Stimulated activated CD8-positive, alpha-beta memory T cell treated with anti-CD3 and anti-CD28 coated beads, Interleukin-2, amount 100 ng/mL, for 48 hours (primary cell): ENCODE measurements around the gene SPEF1.
"Not testable (repeated sequence)": the region's sequence is repeated elsewhere in the genome, so short reads cannot be mapped to it uniquely, and the experiment has no call there.

ENCODE experiments used
- DNase-seq, 2 donors: peaks; one replicate each; pipeline ENCODE4 v3.0.0-alpha.2; 2020; ENCODE audit warnings: low read depth in 2 of 2

Gene SPEF1

GRCh38 chr20:3781153-3781910, at the start of gene SPEF1:
Gene SPEF1, minus strand, starts transcription at chr20:3781448. Its CDS starts 161 bp downstream, at chr20:3781287.
- no peak for DNase-seq

- DNase-seq = not testable (repeated sequence)
Measured at GRCh38 chr20:3829891-3830290, 48.6 kb upstream of the SPEF1 start.

GRCh38 chr20:3828798-3829197, 47.5 kb upstream of the SPEF1 start:
- DNase-seq = no peak

- DNase-seq = no peak
Measured at GRCh38 chr20:3826420-3826819, 45.2 kb upstream of the SPEF1 start.

GRCh38 chr20:3825526-3825925, 44.3 kb upstream of the SPEF1 start:
- DNase-seq = no peak

- no peak for DNase-seq
Measured at GRCh38 chr20:3823881-3824280, 42.6 kb upstream of the SPEF1 start.

- no peak for DNase-seq
Measured at GRCh38 chr20:3821996-3822395, 40.7 kb upstream of the SPEF1 start.

- no peak for DNase-seq
Measured at GRCh38 chr20:3820901-3821727, 39.9 kb upstream of the SPEF1 start.

- peak; percentile 88 to 91 for DNase-seq
Measured at GRCh38 chr20:3820048-3820900, 39.0 kb upstream of the SPEF1 start, which contains the start of gene AP5S1. Gene AP5S1, plus strand, starts transcription at chr20:3820547. Its CDS starts 1,571 bp downstream, at chr20:3822118.

- no peak for DNase-seq
Measured at GRCh38 chr20:3819411-3820047, 38.3 kb upstream of the SPEF1 start.

GRCh38 chr20:3818155-3819151, 37.2 kb upstream of the SPEF1 start:
- DNase-seq = no peak

- no peak for DNase-seq
Measured at GRCh38 chr20:3815703-3816315, 34.6 kb upstream of the SPEF1 start.

GRCh38 chr20:3814928-3815495, 33.8 kb upstream of the SPEF1 start:
- DNase-seq = no peak

GRCh38 chr20:3813848-3814581, 32.8 kb upstream of the SPEF1 start:
- DNase-seq = no peak

- DNase-seq = no peak
Measured at GRCh38 chr20:3812975-3813847, 32.0 kb upstream of the SPEF1 start.

GRCh38 chr20:3812259-3812681, 31.0 kb upstream of the SPEF1 start:
- DNase-seq = no peak

GRCh38 chr20:3811467-3812258, 30.4 kb upstream of the SPEF1 start:
- DNase-seq = peak; percentile 80 to 87
